Kidney epithelial cell (primary cell): ENCODE measurements around the gene PRKG1. TPM values are rescaled to one million over a fixed set of nuclear protein-coding genes. Genes with fewer than 3 reads are reported as not detected.

Source experiments
- DNase-seq: peaks from one replicate; pipeline ENCODE4 v3.0.0-alpha.2; 2010; ENCODE audit warnings: low read depth
- H3K27me3 ChIP-seq: 2 replicates; pipeline ENCODE4 v1.6.0; 2011; ENCODE audit warnings: low read length; ENCODE audit not compliant: control insufficient read depth, insufficient read depth
- H3K36me3 ChIP-seq: 2 replicates; pipeline ENCODE4 v1.5.1; 2011; ENCODE audit warnings: low read length; ENCODE audit not compliant: control insufficient read depth, insufficient read depth
- H3K4me3 ChIP-seq: 2 replicates; pipeline ENCODE4 v1.5.1; 2011; ENCODE audit warnings: low read depth, mild to moderate bottlenecking, control low read depth, low read length
- CTCF ChIP-seq: IDR thresholded peaks from 2 replicates; pipeline ENCODE4 v1.5.1; 2011; ENCODE audit warnings: mild to moderate bottlenecking, moderate library complexity, low read length, control low read depth, inconsistent platforms; ENCODE audit not compliant: insufficient read depth, poor library complexity, severe bottlenecking
- total RNA-seq: library from RNA; depleted of rRNA; stranded (reverse); fragments of >200 nt; gene quantifications from 2 replicates; pipeline ENCODE4 v1.2.3, GENCODE V29; 2015

PRKG1 gene
- total RNA-seq, 1 donor from 2014 or later, result 1.3 TPM

- no peak overlapping the region for H3K4me3 ChIP-seq
- TF ChIP-seq CTCF, result no peak
- peaks cover 11% of the 10 kb centered on the region for H3K27me3 ChIP-seq
- H3K36me3 ChIP-seq, result no peaks in the 10 kb centered on the region
- no peak for DNase-seq
Measured at GRCh38 chr10:51077074-51077473, 2.8 kb downstream of the PRKG1 start.

- H3K27me3 ChIP-seq, result peaks cover 11% of the 10 kb centered on the region
- no peaks in the 10 kb centered on the region for H3K36me3 ChIP-seq
- no peak for DNase-seq
- no peak overlapping the region for H3K4me3 ChIP-seq
- no peak for TF ChIP-seq CTCF
Measured at GRCh38 chr10:51077507-51077906, 3.2 kb downstream of the PRKG1 start.

- no peak for TF ChIP-seq CTCF
- no peaks in the 10 kb centered on the region for H3K36me3 ChIP-seq
- H3K27me3 ChIP-seq, result peaks cover 11% of the 10 kb centered on the region
- H3K4me3 ChIP-seq, result no peak overlapping the region
- no peak for DNase-seq
Measured at GRCh38 chr10:51079331-51079730, 5.0 kb downstream of the PRKG1 start.

GRCh38 chr10:51079766-51080165, 5.5 kb downstream of the PRKG1 start:
- Histone ChIP-seq H3K4me3 (no peak overlapping the region), H3K36me3 (no peaks in the 10 kb centered on the region), H3K27me3 (peaks cover 7% of the 10 kb centered on the region)
- DNase-seq, result no peak
- no peak for TF ChIP-seq CTCF

- Histone ChIP-seq H3K36me3 (no peaks in the 10 kb centered on the region), H3K27me3 (peaks cover under 1% of the 10 kb centered on the region), H3K4me3 (no peak overlapping the region)
- DNase-seq, result no peak
- no peak for TF ChIP-seq CTCF
Measured at GRCh38 chr10:51080311-51081006, 6.2 kb downstream of the PRKG1 start.

- H3K27me3 ChIP-seq, result no peaks in the 10 kb centered on the region
- H3K36me3 ChIP-seq, result no peaks in the 10 kb centered on the region
- H3K4me3 ChIP-seq, result no peak overlapping the region
- no peak for DNase-seq
- TF ChIP-seq CTCF, result no peak
Measured at GRCh38 chr10:51082857-51083256, 8.6 kb downstream of the PRKG1 start.
